Karpas-422 (cell line): ENCODE data around the gene WDR45B. TPM values are rescaled to one million over a fixed set of nuclear protein-coding genes. Genes with fewer than 3 reads are reported as not detected.

Source experiments
- DNase-seq: peaks from one replicate; pipeline ENCODE4 v3.0.0-alpha.2; 2015
- H2AFZ ChIP-seq: fragments of 200-600 bp; sonication (generic); 2 replicates; pipeline ENCODE4 v1.6.1; 2014; ENCODE audit warnings: antibody characterized with exemption, low read length, mixed read lengths
- H3K27ac ChIP-seq: fragments of 200-600 bp; sonication (generic); 2 replicates; pipeline ENCODE4 v1.5.1; 2014; ENCODE audit warnings: mild to moderate bottlenecking, low read length, moderate library complexity
- H3K27me3 ChIP-seq: fragments of 200-600 bp; sonication (generic); 2 replicates; pipeline ENCODE4 v1.6.1; 2014; ENCODE audit warnings: low read length, mixed read lengths
- H3K36me3 ChIP-seq: fragments of 200-600 bp; sonication (generic); 2 replicates; pipeline ENCODE4 v1.6.1; 2014; ENCODE audit warnings: low read length, mixed read lengths; ENCODE audit not compliant: insufficient read depth
- H3K4me1 ChIP-seq: fragments of 200-600 bp; sonication (generic); 2 replicates; pipeline ENCODE4 v1.6.1; 2014; ENCODE audit warnings: mild to moderate bottlenecking, low read length, mixed read lengths
- H3K4me2 ChIP-seq: fragments of 200-600 bp; sonication (generic); 2 replicates; pipeline ENCODE4 v1.6.1; 2014; ENCODE audit warnings: low read length, low read depth, mild to moderate bottlenecking; ENCODE audit not compliant: poor library complexity, severe bottlenecking
- H3K4me3 ChIP-seq: fragments of 200-600 bp; sonication (generic); 2 replicates; pipeline ENCODE4 v1.5.1; 2014; ENCODE audit warnings: mild to moderate bottlenecking, antibody characterized with exemption, low read length, mixed read lengths
- H3K79me2 ChIP-seq: fragments of 200-600 bp; sonication (generic); 2 replicates; pipeline ENCODE4 v1.6.1; 2014; ENCODE audit warnings: mild to moderate bottlenecking, low read length, mixed read lengths
- H3K9ac ChIP-seq: fragments of 200-600 bp; sonication (generic); 2 replicates; pipeline ENCODE4 v1.6.0; 2014; ENCODE audit warnings: low read length
- H3K9me2 ChIP-seq: fragments of 200-600 bp; sonication (generic), shearing (Covaris generic); replicated peaks from 2 replicates; pipeline ENCODE4 v1.6.0; 2014; ENCODE audit warnings: mild to moderate bottlenecking, low read length, moderate library complexity; ENCODE audit not compliant: insufficient read depth
- H3K9me3 ChIP-seq: fragments of 300-700, 200-600 bp; sonication (generic); 2 replicates; pipeline ENCODE4 v1.6.1; 2014; ENCODE audit warnings: low read length, mixed read lengths
- H4K20me1 ChIP-seq: fragments of 200-600 bp; sonication (generic); 2 replicates; pipeline ENCODE4 v1.6.1; 2014; ENCODE audit warnings: mild to moderate bottlenecking, antibody characterized with exemption, low read length, low read depth; ENCODE audit not compliant: insufficient read depth
- total RNA-seq: library from RNA; depleted of rRNA; stranded (reverse); fragments of >200 nt; shearing (Covaris generic); gene quantifications from 2 replicates; pipeline ENCODE4 v1.2.3, GENCODE V29; 2014; ENCODE audit warnings: low replicate concordance

Gene WDR45B
- total RNA-seq, 1 experiment from 2014 or later: 55.8 TPM

DNA sequence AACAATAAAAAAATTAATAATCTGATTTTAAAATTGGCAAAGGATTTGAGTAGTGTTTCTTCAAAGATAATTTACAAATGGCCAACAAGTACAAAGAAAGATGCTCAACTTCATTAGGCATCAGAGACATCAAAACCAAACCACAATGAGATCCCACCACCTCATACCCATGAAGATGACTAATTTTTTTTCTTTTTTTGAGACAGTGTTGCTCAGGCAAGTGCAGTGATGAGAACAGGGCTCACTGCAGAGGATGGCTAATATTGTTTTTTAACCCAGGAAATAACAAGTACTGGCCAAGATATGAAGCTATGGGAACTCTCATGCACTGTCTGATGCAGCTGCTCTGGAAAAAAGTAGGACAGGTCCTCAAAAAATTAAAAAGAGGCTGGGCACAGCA lies 14.9 kb downstream of the WDR45B start:
- Histone ChIP-seq H3K27ac (no peak overlapping the region), H3K36me3 (peaks cover 29% of the 10 kb centered on the region), H3K4me1 (no peaks in the 10 kb centered on the region), H3K9me2 (no peaks in the 10 kb centered on the region), H2AFZ (no peak overlapping the region), H3K79me2 (peaks cover 74% of the 10 kb centered on the region), H3K4me3 (no peak overlapping the region), H3K9ac (no peak overlapping the region), H3K4me2 (no peak overlapping the region), H3K9me3 (no peaks in the 10 kb centered on the region), H3K27me3 (no peaks in the 10 kb centered on the region), H4K20me1 (peaks cover 34% of the 10 kb centered on the region)
- no peak for DNase-seq

DNA sequence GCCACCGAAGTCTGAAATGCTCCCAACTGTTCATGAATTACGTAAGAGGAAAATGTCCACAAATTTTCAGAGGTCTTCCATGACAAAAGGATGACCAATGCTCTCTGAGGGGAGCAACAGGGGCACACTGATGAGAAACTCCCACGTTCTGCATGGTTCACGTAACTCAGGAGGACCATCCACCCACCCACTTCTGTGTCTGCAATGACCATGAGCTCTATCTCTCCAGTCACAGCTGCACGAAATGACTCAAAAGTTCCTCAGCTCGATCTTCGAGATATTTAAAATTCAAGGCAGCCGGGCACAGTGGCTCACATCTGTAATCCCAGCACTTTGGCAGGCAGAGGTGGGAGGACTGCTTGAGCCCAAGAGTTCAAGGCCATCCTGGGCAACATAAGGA lies 15.8 kb downstream of the WDR45B start:
- Histone ChIP-seq H3K4me2 (no peak overlapping the region), H3K9me2 (no peaks in the 10 kb centered on the region), H3K27ac (no peak overlapping the region), H3K4me1 (no peaks in the 10 kb centered on the region), H3K79me2 (peaks cover 71% of the 10 kb centered on the region), H3K9me3 (no peaks in the 10 kb centered on the region), H3K27me3 (no peaks in the 10 kb centered on the region), H2AFZ (no peak overlapping the region), H3K9ac (no peak overlapping the region), H3K4me3 (no peak overlapping the region), H4K20me1 (peaks cover 31% of the 10 kb centered on the region), H3K36me3 (peaks cover 35% of the 10 kb centered on the region)
- no peak for DNase-seq

DNA sequence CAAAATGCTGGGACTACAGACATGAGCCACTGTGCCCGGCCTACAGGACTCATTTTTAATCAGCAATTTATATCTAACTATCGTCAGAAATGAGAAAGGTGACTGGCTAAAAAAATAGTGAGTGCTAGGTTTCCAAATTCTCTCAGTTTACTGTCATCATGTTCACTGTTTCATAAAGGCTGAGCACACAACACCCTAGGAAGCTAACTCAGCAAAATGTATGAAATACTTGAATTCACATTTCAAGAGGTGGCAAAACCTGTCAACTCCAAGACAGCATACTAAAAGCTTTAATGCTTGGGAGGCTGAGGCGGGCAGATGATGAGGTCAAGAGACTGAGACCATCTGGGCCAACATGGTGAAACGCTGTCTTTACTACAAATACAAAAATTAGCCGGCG lies 16.7 kb downstream of the WDR45B start:
- no peak overlapping the region for H3K9ac ChIP-seq
- H4K20me1 ChIP-seq: peaks cover 22% of the 10 kb centered on the region
- no peak overlapping the region for H2AFZ ChIP-seq
- H3K27me3 ChIP-seq: no peaks in the 10 kb centered on the region
- H3K4me1 ChIP-seq: no peaks in the 10 kb centered on the region
- H3K27ac ChIP-seq: no peak overlapping the region
- no peaks in the 10 kb centered on the region for H3K9me3 ChIP-seq
- no peak overlapping the region for H3K4me3 ChIP-seq
- peaks cover 38% of the 10 kb centered on the region for H3K36me3 ChIP-seq
- no peaks in the 10 kb centered on the region for H3K9me2 ChIP-seq
- no peak for DNase-seq
- no peak overlapping the region for H3K4me2 ChIP-seq
- H3K79me2 ChIP-seq: peaks cover 67% of the 10 kb centered on the region

DNA sequence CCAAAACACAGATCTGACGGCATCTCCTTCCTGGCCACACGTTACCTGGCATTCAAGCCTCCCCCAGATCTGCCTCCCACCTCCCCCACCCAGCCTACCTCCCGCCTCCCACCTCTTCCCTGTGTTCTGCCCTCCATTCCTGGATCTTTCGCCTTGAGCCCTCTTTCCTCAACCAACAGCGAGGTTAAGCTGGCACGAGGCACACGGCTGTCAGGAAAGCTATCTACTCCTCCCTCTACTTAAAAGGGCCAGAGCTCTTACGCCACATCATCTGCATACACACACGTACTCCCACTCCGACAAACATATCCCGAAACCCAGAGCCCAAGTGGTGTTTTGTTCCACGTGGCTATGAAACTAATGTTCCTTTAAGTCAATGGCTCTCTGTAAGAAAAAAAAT lies 18.0 kb downstream of the WDR45B start:
- peaks cover 55% of the 10 kb centered on the region for H3K79me2 ChIP-seq
- H3K36me3 ChIP-seq: peaks cover 39% of the 10 kb centered on the region
- no peak overlapping the region for H2AFZ ChIP-seq
- no peak for DNase-seq
- H3K4me1 ChIP-seq: no peaks in the 10 kb centered on the region
- H3K27ac ChIP-seq: no peak overlapping the region
- no peak overlapping the region for H3K4me2 ChIP-seq
- no peak overlapping the region for H3K9ac ChIP-seq
- H4K20me1 ChIP-seq: peaks cover 15% of the 10 kb centered on the region
- no peaks in the 10 kb centered on the region for H3K9me3 ChIP-seq
- H3K4me3 ChIP-seq: no peak overlapping the region
- H3K27me3 ChIP-seq: no peaks in the 10 kb centered on the region
- H3K9me2 ChIP-seq: no peaks in the 10 kb centered on the region

DNA sequence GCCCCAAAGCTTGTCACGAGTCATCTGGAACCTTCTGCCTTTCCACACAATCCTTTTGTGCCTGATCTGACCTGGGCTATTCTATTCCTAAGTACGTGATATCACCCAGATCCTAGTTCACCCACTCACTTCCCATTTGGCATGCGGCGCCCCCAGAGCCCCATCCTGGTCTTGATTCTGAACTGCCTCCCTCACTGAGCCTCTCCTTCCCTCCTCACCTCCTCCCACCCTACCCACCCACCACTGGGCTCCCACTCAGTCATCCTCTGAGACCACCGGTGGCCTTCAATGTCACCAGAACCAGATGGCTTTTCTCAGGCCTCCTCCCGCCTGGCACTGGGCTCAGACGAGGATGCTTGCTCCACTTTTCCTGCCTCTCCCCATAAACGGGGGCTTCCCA lies 18.5 kb downstream of the WDR45B start:
- H3K27me3 ChIP-seq: no peaks in the 10 kb centered on the region
- peaks cover 14% of the 10 kb centered on the region for H4K20me1 ChIP-seq
- no peak overlapping the region for H3K9ac ChIP-seq

DNA sequence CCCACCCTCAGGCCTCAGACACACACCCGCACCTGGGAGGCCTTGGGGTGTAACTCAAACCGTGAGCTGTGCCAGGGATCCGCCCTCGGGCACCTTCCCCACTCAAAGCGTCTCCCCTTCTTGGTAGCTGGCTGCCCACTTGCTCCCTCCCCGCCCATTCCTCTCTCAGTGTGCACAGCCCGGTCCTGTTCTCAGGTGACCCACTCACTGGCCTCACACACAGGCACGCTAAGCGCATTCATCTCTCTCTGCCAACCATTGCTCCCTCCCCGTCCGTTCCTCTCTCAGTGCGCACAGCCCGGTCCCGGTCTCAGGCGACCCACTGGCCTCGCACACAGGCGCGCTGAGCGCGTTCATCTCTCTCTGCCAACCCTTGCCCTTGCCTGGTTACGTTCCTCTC lies 20.8 kb downstream of the WDR45B start:
- no peaks in the 10 kb centered on the region for H3K9me2 ChIP-seq
- no peak overlapping the region for H3K9ac ChIP-seq
- no peak overlapping the region for H3K27ac ChIP-seq
- H3K27me3 ChIP-seq: no peaks in the 10 kb centered on the region
- no peaks in the 10 kb centered on the region for H3K9me3 ChIP-seq
- H3K4me1 ChIP-seq: no peaks in the 10 kb centered on the region
- H3K79me2 ChIP-seq: peaks cover 30% of the 10 kb centered on the region
- H3K4me2 ChIP-seq: no peak overlapping the region
- DNase-seq: no peak
- H3K4me3 ChIP-seq: no peak overlapping the region
- peaks cover 4% of the 10 kb centered on the region; the same call in 1 of the 2 replicates for H4K20me1 ChIP-seq
- no peak overlapping the region for H2AFZ ChIP-seq
- peaks cover 39% of the 10 kb centered on the region for H3K36me3 ChIP-seq

More for the DNA sequence above, 18.5 kb downstream of the WDR45B start:
- Histone ChIP-seq H3K4me1 (no peaks in the 10 kb centered on the region), H2AFZ (no peak overlapping the region), H3K79me2 (peaks cover 50% of the 10 kb centered on the region), H3K9me3 (no peaks in the 10 kb centered on the region), H3K27ac (no peak overlapping the region), H3K36me3 (peaks cover 40% of the 10 kb centered on the region), H3K4me2 (no peak overlapping the region), H3K4me3 (no peak overlapping the region), H3K9me2 (no peaks in the 10 kb centered on the region)
- no peak for DNase-seq

DNA sequence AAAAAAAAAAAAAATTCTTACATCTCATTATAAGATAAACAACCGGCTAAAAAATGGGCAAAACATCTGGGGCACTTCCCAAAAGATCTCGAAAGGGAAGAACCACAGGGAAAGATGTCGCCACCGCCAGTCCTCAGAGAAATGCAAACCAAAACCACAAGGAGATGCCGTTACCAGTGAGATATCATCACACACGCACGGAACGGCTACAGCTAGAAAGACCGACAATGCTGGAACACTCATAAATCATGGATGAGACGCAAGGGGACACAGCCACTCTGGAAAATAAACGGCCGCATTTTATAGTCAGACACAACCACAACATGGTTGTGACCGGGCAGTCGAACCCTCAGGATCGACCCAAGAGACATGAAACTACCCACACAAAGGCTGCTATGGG lies 24.5 kb downstream of the WDR45B start:
- Histone ChIP-seq H3K9me2 (no peaks in the 10 kb centered on the region), H3K27ac (no peak overlapping the region), H4K20me1 (0 out of 2 replicates have a peak, but pooled peaks cover 9% of the 10 kb centered on the region), H3K4me2 (no peak overlapping the region), H2AFZ (no peak overlapping the region), H3K9ac (no peak overlapping the region), H3K36me3 (peaks cover 44% of the 10 kb centered on the region; the same call in 1 of the 2 replicates), H3K27me3 (no peaks in the 10 kb centered on the region), H3K79me2 (peaks cover 17% of the 10 kb centered on the region; the same call in 1 of the 2 replicates), H3K9me3 (no peaks in the 10 kb centered on the region), H3K4me1 (no peaks in the 10 kb centered on the region), H3K4me3 (no peak overlapping the region)
- DNase-seq: no peak

DNA sequence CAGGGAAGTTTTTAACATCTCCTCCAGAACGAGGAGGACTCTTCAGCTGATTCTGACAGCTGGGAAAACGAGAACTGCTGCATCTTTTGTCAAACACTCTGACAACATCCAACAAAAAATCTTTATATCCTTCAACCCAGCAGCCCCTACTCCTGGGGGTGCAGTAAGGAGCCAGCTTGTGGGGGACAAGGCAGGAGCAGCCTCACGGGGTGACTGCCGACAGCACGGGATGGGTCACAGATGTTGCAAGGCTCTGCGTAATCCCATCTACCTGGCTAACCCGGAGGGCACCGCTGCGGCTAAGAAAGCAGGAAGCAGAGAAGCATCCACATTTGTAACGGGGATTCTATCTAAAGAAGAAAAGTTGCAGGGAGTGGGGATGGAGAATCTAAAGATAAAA lies 28.6 kb downstream of the WDR45B start:
- H3K36me3 ChIP-seq: peaks cover 28% of the 10 kb centered on the region; the same call in 1 of the 2 replicates
- H3K4me1 ChIP-seq: no peaks in the 10 kb centered on the region
- no peak overlapping the region for H3K4me2 ChIP-seq
- H3K27me3 ChIP-seq: no peaks in the 10 kb centered on the region
- H3K9me2 ChIP-seq: no peaks in the 10 kb centered on the region
- no peaks in the 10 kb centered on the region for H3K9me3 ChIP-seq
- H3K4me3 ChIP-seq: no peak overlapping the region
- H2AFZ ChIP-seq: no peak overlapping the region
- DNase-seq: no peak
- H3K9ac ChIP-seq: no peak overlapping the region
- H4K20me1 ChIP-seq: 0 out of 2 replicates have a peak, but pooled peaks cover 9% of the 10 kb centered on the region
- peaks cover 11% of the 10 kb centered on the region; the same call in 1 of the 2 replicates for H3K79me2 ChIP-seq
- no peak overlapping the region for H3K27ac ChIP-seq
